Stimulated activated CD4-positive, alpha-beta T cell treated with anti-CD3 and anti-CD28 coated beads, Interleukin-4, amount 100 ng/mL, for 48 hours (primary cell): ENCODE data around the gene PMM1.
A peak's percentile ranks its signal among the peaks of the same experiment; 100 is the strongest.
"Not testable (repeated sequence)": the region's sequence is repeated elsewhere in the genome, so short reads cannot be mapped to it uniquely, and the experiment has no call there.

ENCODE experiments used
- DNase-seq, 2 donors: peaks; one replicate each; pipeline ENCODE4 v3.0.0-alpha.2; 2020; ENCODE audit warnings: low read depth in 2 of 2

PMM1 gene

GRCh38 chr22:41596776-41597634 is 7.4 kb upstream of the PMM1 start:
- peak in 1 of 2 donors; percentile 11 for DNase-seq

GRCh38 chr22:41595703-41596102 is 6.1 kb upstream of the PMM1 start:
- DNase-seq, result no peak

GRCh38 chr22:41593336-41593960 is 3.8 kb upstream of the PMM1 start:
- DNase-seq, result not testable (repeated sequence)

- DNase-seq, result no peak
Measured at GRCh38 chr22:41587347-41587723, 2.3 kb downstream of the PMM1 start.

GRCh38 chr22:41585898-41586297 is 3.7 kb downstream of the PMM1 start:
- no peak for DNase-seq

- DNase-seq, result no peak
Measured at GRCh38 chr22:41584881-41585280, 4.8 kb downstream of the PMM1 start.

- no peak for DNase-seq
Measured at GRCh38 chr22:41582694-41583093, 6.9 kb downstream of the PMM1 start.

- no peak for DNase-seq
Measured at GRCh38 chr22:41579997-41580355, 9.7 kb downstream of the PMM1 start.

GRCh38 chr22:41579297-41579996 is 10.2 kb downstream of the PMM1 start:
- DNase-seq, result no peak

- no peak for DNase-seq
Measured at GRCh38 chr22:41578818-41579217, 10.8 kb downstream of the PMM1 start.

GRCh38 chr22:41578114-41578513 is 11.5 kb downstream of the PMM1 start:
- no peak for DNase-seq

GRCh38 chr22:41576877-41577276 is 12.8 kb downstream of the PMM1 start:
- peak in 1 of 2 donors; percentile 23 for DNase-seq

- DNase-seq, result no peak
Measured at GRCh38 chr22:41575533-41575932, 14.1 kb downstream of the PMM1 start.

GRCh38 chr22:41574847-41575381 is 14.7 kb downstream of the PMM1 start:
- no peak for DNase-seq

- no peak for DNase-seq
Measured at GRCh38 chr22:41573677-41574076, 16.0 kb downstream of the PMM1 start.

GRCh38 chr22:41572305-41572704 is 17.3 kb downstream of the PMM1 start:
- not testable (repeated sequence) for DNase-seq

- DNase-seq, result no peak
Measured at GRCh38 chr22:41571786-41572185, 17.9 kb downstream of the PMM1 start.

GRCh38 chr22:41570221-41570620 is 19.4 kb downstream of the PMM1 start:
- no peak for DNase-seq

GRCh38 chr22:41568811-41569210 is 20.8 kb downstream of the PMM1 start:
- no peak for DNase-seq

- DNase-seq, result no peak
Measured at GRCh38 chr22:41567512-41567768, 22.2 kb downstream of the PMM1 start.

GRCh38 chr22:41565403-41566054 is 24.1 kb downstream of the PMM1 start:
- peak; percentile 12 to 15 for DNase-seq

- DNase-seq, result no peak
Measured at GRCh38 chr22:41564563-41564962, 25.1 kb downstream of the PMM1 start.
